HTR-8/SVneo (cell line): Measurements from ENCODE around the gene ZNF580.

Experiments
- DNase-seq: peaks from one replicate; pipeline ENCODE4 v3.0.0; 2011; ENCODE audit warnings: low spot score, mixed read lengths; ENCODE audit not compliant: insufficient read length
- FAIRE-seq: peaks from 2 replicates; lab custom pipeline; 2011; peaks lifted over from hg19 to GRCh38; lab: Jason Lieb, UNC

The ZNF580 gene

DNA sequence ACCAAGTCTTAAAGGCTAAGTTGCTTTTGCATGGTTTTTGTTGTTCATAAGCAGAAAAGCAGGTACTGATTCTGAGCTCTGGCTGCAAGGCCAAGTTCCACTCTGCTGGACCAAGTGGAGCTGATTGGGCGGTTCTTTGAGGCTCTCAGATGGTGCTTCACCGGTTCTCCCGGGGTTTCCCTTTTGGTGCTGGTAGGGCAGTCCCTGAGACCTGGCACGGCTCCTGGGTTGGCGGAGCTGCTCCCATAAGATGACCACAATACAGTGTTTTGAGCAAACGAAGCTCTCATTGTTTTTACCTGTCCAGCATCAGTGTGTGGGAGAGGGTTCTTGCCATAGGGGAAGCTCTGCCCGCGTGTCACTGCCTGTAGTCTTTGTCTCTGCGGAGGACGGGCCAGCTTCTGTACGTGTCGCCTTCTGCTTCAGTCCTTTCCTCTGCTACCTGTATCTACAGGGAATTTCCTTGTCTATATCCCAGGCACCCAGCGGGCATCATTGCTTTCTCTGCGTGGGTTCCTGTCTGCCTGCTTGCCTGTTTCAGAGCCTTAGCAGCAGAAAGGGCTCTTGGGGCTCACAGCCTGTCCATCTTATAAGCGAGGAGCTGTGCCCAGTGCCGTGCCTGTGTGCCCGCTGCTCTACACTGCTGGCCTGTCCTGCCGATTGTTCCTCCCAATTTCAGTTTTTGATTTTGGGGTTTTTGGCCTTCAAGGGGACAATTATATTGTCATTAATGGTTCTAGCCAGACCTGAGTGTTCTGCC, 16.4 kb downstream of the ZNF580 start:
- FAIRE-seq = no peak
- DNase-seq = no peak

DNA sequence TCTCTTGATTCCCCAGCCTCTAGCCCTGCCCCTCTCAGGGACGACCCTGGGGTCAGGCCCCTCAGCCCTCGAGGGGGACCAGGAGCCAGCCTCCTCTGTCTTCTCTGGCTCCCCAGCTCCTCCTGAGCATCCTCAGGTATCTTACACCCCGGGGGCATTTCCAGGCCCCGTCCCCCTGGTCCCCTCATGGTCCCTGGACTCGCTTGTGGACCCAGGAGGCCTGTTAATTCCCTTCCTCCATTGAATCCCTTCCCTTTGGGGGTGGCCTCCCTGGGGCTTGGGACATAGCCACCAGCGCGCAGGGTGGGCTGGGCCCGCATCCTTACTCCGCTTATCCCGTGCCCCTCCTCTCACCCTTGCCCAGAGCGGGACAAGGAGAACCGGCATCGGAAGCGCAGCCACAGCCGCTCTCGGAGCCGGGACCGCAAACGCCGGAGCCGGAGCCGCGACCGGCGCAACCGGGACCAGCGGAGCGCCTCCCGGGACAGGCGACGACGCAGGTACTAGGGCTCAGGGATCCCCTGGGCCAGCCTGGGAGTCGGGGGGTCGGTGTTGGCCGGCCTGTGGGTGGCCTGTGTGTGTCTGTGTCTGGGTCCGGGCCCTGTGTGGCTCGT, 18.2 kb downstream of the ZNF580 start:
- DNase-seq (no peak), FAIRE-seq (no peak)

DNA sequence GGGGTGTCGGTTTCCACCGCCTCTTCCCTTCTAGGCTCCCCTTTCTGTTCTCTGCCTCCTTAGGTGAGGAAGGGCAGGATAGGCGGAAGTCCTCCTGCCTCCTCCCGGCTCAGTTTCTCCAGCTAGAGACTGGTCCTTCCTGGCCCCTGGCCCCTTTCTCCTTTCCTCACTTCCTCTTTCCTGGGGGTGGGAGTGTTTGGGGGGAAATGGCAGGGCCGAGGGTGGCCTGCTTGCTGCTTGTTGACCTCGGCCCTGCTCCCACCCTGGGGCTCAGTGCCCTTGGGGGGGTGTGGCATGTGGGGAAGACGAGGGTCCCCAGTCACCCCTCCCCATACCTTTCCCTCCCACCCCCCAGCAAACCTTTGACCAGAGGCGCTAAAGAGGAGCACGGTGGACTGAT, 19.0 kb downstream of the ZNF580 start:
- FAIRE-seq (no peak), DNase-seq (no peak)

DNA sequence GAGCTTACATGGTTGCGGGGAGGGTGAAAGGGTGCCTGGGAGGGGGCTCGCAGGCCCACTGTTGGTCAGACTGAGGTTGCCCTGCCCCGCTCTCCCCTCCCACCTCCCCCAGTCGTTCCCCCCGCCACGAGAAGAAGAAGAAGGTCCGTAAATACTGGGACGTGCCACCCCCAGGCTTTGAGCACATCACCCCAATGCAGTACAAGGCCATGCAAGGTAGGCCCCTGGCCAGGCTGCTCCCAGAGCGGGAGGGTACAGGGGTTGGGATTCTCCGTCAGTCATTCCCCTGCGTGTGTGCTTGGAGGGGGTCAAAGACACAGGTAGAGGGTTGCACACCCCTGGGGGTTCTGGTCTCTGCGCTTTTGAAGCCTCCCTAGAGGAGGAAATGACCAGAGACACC, 19.6 kb downstream of the ZNF580 start:
- FAIRE-seq = no peak

DNA sequence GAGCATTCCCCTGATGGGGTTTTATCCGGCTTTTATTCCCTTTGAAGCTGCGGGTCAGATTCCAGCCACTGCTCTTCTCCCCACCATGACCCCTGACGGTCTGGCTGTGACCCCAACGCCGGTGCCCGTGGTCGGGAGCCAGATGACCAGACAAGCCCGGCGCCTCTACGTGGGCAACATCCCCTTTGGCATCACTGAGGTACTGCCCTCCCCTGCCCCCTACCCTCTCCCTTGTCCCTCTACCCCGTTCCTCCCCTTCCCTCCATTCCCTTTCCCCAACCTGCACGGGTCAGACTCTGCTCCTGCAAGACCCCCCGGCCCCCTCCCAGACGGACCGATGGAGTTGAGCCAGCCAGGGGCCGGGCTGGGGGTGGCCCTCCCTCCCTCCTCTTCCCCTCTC, 20.2 kb downstream of the ZNF580 start:
- no peak for DNase-seq
- FAIRE-seq = no peak

More for the DNA sequence above, 19.6 kb downstream of the ZNF580 start:
- no peak for DNase-seq

DNA sequence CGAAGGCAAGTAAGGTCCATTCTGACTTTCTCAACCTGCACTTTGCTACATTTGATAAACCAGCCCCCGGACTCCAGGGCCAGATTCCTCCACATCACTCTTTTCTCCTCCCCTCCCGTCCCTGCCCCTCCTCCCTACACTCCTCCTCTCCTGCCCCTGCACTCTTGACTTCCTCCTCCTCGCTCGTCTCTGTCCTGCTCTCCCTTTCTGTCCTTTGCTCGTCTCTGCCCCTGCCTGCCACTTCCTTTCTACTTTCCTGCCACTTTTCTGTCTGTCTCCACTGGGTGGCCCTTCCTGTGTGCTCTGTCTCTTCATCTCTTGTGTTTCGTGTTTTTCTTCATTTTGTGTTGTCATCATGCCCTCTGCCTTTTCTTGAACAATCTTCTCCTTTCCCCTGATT, 21.0 kb downstream of the ZNF580 start:
- FAIRE-seq (no peak), DNase-seq (no peak)

DNA sequence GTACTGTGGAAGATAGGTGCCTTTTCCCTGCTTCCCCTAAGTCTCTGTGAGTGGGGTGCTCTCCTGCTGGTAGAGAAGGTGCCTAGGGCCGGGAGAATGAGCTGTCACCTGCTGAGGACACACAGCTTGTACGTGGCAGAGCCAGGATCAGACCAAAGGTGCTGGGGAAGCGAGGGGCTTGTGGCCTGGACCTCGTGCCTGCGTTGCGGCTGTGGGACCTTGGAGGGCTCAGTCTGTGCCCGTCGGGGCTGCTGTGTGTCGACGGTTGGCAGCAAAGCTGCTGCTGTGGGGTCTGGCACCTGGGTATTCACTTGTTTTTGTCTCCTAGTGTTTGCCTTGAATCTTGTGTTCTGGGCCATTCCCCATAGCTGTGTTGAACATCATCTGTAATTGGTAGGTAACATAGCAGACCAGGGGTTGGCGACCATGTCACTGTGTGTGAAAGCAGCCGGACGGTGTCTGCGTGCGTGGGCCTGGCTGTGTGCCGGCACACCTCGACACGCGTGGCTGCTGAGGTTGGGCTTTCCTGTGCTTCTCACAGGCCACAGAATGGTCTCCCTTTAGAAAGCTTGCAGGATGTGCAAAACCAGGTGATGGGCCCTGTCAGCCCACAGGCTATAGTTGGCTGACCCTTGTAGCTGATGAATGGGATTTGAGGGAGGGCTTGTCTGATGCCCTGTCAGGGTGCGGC, 23.2 kb downstream of the ZNF580 start:
- FAIRE-seq (no peak), DNase-seq (no peak)

DNA sequence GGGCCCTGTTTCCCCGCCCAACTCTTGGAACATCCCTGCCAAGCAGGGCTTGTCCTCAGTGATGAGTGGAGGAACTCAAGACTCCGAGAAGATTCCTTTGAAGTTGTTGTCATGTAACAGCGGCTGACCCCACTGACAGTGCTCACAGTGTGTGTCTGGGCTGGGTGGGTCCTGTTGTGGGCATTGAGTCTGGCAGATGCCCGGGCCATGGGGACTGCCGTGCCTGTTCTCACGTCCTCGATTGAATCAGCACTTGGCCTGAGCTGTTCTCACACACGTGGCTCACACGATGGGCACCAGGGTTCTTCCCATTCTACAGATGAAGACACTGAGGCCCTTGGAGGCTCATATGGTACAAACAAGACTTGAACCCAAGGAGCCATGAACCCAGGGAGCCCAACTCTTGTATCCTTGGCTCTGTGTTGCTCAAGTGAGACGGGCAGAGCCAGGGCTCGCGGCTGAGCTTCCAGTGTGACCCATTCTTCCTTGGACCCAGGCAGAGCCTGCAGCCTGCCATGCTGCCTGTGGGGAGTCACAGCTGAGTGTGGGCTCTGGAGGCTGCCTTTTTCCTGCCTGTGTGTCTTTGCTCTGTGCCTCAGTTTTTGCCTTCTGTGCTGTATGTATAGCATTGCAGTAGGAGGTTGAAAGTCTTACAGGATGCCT, 25.7 kb downstream of the ZNF580 start:
- DNase-seq (no peak), FAIRE-seq (no peak)

DNA sequence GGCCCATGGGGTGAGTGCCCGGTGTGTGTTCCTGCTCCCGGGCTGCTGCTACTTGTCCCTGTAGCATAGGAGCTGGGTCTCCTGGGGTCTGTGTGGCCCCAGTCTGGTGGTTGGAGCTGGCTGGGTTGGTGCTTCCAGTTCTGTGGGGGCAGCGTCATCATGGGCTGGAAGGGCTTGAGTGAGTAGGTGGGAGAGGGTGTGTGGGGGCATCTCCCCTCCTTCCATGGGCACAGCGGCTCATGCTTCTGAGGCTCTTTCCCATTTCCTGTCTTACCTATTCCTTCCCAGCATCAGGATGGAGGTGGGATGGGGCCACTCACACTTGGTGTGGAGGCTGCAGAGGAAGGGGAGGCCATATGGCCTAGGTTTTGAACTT, 26.2 kb downstream of the ZNF580 start:
- DNase-seq (no peak), FAIRE-seq (no peak)

DNA sequence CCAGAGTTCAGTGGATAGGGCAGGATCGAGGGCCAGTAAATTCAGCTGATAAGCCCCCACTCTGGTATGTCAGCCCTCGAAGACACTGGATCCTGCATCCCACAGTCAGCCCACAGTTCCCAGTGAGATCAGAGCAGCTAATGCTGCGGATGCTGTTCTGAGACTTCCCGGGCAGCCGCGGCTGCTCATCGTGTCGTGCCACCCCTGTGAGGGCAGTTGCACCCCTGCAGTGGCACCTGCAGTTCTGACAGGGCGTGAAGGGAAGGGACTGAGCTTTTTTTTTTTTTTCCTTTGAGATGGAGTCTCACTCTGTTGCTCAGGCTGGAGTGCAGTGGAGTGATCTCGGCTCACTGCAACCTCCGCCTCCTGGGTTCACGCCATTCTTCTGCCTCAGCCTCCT, 26.7 kb downstream of the ZNF580 start:
- no peak for FAIRE-seq
- no peak for DNase-seq

DNA sequence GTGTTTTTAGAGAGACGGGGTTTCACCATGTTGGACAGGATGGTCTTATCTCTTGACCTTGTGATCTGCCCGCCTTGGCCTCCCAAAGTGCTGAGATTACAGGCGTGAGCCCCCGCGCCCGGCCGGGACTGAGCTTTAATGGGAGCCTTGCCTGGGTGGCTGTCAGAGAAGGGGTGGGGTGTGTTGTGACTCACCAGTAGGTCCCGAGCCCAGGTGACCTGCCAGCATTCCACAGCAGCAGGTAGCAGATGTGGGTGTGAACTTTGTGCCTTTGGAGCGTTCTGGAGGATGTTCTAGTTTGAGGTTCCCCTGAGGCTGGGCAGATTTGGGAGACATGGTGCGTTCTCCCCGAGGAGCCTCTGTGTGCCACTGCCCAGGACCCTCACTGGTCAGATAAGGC, 27.2 kb downstream of the ZNF580 start:
- DNase-seq (no peak), FAIRE-seq (no peak)

DNA sequence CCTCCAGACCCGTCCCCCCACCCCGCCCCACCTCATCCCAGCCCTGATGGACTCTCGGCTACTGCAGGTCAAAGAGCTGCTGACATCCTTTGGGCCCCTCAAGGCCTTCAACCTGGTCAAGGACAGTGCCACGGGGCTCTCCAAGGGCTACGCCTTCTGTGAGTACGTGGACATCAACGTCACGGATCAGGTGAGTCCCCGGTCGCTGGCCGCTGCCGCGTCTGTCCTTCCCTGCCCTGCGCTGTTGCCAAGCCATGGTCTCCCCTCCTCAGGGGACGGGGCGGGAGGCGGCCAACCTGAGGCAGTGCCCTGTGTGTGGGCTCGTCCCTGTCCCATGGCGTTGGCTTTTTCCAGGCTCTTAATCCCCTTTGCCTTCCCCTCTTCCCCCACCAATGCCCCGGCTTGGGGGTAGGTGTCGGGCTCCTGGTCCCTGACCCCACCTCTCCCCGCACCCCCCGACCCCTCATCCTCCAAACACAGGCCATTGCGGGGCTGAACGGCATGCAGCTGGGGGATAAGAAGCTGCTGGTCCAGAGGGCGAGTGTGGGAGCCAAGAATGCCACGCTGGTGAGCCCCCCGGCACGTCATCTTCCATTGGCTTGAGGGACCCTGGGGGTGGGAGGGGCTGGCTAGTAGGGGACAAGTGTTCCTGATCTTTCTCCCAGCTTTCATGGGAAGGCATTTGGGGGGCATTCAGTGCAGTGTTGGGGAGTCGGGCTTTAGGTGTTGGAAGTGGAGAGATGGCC, 28.0 kb downstream of the ZNF580 start:
- FAIRE-seq (no peak), DNase-seq (no peak)

DNA sequence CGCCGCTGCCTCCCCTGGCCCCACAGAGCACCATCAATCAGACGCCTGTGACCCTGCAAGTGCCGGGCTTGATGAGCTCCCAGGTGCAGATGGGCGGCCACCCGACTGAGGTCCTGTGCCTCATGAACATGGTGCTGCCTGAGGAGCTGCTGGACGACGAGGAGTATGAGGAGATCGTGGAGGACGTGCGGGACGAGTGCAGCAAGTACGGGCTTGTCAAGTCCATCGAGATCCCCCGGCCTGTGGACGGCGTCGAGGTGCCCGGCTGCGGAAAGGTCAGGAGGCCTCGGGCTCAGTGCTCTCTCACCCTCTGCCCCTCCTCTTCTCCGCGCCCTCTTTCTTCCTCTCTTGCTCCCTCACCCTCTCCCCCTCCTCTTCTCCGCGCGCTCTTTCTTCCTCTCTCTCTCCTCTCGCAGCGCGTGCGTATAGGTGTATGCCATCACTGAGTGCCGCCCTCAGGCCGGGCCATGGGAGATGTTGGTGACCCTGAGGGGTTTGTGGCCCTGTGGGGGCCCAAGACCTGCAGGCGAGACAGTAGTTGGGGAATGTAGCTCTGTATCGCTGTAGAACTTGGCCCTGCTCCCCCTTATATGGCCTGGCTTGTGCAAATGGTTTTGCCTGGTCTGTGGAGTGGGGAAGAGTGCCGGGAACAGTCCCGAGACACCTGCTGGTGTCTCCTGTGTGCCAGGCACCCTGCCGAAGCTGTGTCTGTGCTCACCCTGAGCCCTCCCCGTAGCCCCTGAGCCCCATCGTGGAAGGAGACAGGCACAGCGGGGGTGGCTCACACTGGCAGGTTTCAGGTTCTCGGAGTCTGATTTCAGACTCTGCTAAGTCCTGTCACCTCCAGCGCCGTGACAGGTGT, 28.8 kb downstream of the ZNF580 start:
- FAIRE-seq = no peak
- no peak for DNase-seq

DNA sequence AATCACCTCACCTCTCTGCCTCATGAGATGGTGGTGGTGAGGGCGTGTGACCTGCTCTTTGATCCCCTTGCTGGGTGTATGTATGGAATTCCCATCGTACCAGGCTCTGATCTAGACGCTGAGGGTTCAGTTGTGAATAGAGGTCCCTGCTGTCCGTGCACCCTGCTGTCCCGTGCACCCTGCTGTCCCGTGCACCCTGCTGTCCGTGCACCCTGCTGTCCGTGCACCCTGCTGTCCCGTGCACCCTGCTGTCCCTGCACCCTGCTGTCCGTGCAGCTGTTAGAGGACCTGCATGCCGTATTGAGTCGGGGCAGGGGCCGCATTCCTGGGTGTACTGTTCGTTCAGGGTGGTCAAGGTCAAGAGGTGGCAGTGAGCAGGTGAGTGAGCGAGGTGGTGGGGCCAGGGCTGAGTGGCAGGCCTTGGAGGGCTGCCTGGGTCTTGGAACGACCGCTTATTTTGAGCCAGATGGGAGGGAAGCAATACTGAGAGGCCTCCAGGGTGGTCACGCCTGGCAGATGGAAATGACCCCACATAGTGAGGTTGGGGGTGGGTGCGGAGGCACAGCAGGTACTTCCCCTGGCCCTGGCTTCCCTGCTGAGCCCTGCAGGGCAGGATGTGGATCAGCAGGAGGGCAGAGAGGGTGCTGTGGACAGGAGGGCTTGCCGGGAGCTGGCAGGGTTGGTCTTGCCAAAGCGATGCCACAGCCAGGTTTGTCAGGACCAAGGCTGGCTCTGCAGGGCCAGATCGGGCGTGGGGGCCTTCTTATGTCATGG, 29.7 kb downstream of the ZNF580 start:
- FAIRE-seq = peak; percentile 100

DNA sequence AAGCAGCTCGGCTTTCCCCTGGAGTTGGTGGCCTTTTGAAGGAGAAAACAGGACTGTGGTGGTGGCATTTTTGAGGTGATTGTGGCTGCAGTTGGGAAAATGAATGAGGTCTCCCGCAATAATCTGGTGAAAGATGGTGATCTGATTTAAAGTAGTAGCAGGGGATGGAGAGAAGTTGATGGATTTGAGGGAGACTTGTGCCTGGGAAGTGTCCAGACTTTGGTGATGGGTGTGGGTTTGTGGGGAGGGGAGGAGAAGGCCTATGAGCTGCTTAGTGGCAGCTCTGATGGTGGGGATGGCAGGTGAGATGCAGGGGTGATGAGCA, 30.2 kb downstream of the ZNF580 start:
- no peak for FAIRE-seq
- no peak for DNase-seq

More for the DNA sequence above, 29.7 kb downstream of the ZNF580 start:
- no peak for DNase-seq

DNA sequence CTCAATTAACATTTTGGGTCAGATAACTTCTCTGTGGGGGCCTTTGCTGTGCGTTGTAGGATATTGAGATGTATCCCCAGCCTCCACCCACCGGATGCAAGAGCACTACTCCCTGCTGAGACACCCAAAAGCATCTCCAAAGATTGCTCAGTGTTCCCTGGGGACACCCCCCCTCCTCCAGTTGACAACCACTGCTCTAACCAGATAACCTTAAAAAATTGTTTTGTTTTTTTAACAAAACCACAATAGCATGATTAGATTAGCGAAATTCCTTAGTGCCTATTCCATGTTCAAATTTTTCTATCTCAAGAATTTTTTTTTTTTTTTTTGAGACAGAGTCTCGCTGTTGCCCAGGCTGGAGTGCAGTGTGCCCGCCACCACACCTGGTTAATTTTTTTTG, 31.6 kb downstream of the ZNF580 start:
- no peak for FAIRE-seq

DNA sequence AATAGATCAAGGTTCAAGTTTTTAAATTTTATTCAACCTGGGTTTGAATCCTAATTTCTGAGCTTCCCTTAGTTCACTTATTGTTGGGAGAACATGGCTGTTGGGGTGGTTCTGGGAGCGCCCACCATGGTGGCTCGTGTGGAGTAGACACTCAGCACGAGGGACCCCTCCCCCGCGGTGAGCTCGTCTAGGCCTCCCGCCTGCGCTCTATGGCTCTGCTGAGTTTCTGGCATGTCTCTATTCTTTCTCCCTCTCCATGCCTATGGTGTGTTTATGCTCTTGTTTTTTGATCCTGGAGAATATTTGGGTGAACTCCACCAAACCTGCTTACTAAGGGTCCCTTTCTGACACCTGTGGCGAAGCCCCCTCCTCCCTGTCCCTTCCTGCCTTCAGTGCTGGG, 32.7 kb downstream of the ZNF580 start:
- DNase-seq = no peak
- no peak for FAIRE-seq

More for the DNA sequence above, 31.6 kb downstream of the ZNF580 start:
- no peak for DNase-seq

DNA sequence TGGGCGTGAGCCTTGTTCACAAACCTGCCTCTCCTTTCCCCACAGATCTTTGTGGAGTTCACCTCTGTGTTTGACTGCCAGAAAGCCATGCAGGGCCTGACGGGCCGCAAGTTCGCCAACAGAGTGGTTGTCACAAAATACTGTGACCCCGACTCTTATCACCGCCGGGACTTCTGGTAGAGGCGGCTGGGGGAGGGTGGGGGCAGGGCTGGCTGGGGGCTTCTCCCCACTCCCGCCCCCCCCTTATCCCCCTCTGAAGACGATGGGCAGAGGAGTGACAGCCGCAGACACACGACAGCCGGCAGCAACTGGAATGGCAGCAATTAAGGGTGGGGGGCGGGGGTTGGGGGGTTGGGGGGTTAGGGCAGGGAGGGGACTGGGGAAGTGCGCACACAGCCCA, 33.1 kb downstream of the ZNF580 start:
- no peak for DNase-seq
- no peak for FAIRE-seq

DNA sequence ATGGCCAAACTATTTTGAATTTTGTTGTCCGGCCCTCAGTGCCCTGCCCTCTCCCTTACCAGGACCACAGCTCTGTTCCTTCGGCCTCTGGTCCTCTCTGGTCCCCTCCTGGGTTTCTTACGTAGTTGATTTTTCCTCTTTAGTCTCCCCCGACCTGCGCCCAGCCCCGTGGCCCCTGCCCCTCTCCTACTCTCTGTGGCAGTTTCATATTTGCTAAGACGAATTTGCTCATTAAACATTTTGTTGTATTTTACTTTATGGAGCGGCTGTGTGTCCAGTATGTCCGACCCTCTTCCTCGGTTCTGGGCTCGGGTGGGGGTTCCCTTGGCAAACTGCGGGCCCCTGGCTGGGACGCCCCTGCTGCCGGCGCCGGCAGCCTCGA, 33.6 kb downstream of the ZNF580 start:
- no peak for FAIRE-seq
- DNase-seq = no peak
